ENCODE measurements around the gene WFDC1.

Gene WFDC1

GRCh38 chr16:84359326-84359725 is 64.6 kb downstream of the WFDC1 start:
- Mint-ChIP-seq H3K4me1 (peaks cover 13% of the 10 kb centered on the region), H3K27ac (no peak overlapping the region)

DNA sequence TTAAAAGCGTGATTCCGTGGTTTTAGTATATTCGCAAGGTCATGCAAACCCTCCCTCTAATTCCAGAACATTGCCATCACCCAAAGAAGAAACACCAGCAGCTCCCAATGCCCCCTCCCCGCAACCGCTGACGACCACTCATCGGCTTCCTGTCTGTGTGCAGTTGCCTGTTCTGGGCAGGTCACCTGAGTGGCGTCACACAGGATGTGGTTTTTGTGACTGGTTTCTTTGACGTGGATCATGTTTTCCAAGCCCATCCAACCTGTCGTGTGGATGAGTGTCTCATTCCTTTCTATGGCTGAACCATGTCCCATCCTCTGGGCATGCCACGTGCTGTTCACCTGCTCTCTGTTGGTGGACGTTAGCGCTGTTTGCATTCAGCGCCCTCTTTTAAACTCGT is 65.5 kb downstream of the WFDC1 start:
- H3K36me3 Mint-ChIP-seq, result no peaks in the 10 kb centered on the region
- no peaks in the 10 kb centered on the region for H3K9me3 Mint-ChIP-seq
- H3K4me1 Mint-ChIP-seq, result peaks cover 13% of the 10 kb centered on the region
- ATAC-seq, result no peak
- peaks cover 58% of the 10 kb centered on the region for H3K27me3 Mint-ChIP-seq
- no peak overlapping the region for H3K27ac Mint-ChIP-seq
- H3K4me3 Mint-ChIP-seq, result no peak overlapping the region

More at GRCh38 chr16:84359326-84359725, 64.6 kb downstream of the WFDC1 start:
- H3K36me3 Mint-ChIP-seq, result no peaks in the 10 kb centered on the region
- no peak for ATAC-seq
- H3K27me3 Mint-ChIP-seq, result peaks cover 54% of the 10 kb centered on the region
- no peak overlapping the region for H3K4me3 Mint-ChIP-seq
- no peaks in the 10 kb centered on the region for H3K9me3 Mint-ChIP-seq

- H3K36me3 Mint-ChIP-seq, result no peaks in the 10 kb centered on the region
- H3K4me3 Mint-ChIP-seq, result no peak overlapping the region
- H3K9me3 Mint-ChIP-seq, result no peaks in the 10 kb centered on the region
- H3K27me3 Mint-ChIP-seq, result peaks cover 58% of the 10 kb centered on the region
- no peak for ATAC-seq
- H3K4me1 Mint-ChIP-seq, result peaks cover 13% of the 10 kb centered on the region
- H3K27ac Mint-ChIP-seq, result no peak overlapping the region
Observed at GRCh38 chr16:84360748-84361147, 66.1 kb downstream of the WFDC1 start.

DNA sequence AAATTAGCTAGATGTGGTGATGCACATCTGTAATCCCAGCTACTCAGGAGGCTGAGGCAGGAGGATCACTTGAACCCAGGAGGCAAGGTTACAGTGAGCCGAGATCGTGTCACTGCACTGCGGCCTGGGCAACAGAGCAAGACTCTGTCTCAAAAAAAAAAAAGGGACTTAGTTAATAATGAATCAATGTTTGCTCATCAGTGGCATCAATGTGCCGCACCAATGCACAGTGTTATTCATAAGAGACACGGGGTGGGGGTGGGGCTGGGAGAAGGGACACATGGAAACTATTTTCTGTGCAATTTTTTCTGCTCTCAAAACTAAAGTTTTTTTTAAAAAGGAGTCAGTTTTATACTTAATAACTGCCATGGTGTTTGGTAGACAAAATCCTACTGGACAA is 66.9 kb downstream of the WFDC1 start:
- Mint-ChIP-seq H3K27ac (no peak overlapping the region), H3K9me3 (no peaks in the 10 kb centered on the region), H3K4me3 (no peak overlapping the region), H3K27me3 (peaks cover 62% of the 10 kb centered on the region), H3K36me3 (no peaks in the 10 kb centered on the region), H3K4me1 (peaks cover 13% of the 10 kb centered on the region)
- ATAC-seq, result no peak

GRCh38 chr16:84362471-84362941 is 67.8 kb downstream of the WFDC1 start:
- peaks cover 62% of the 10 kb centered on the region for H3K27me3 Mint-ChIP-seq

DNA sequence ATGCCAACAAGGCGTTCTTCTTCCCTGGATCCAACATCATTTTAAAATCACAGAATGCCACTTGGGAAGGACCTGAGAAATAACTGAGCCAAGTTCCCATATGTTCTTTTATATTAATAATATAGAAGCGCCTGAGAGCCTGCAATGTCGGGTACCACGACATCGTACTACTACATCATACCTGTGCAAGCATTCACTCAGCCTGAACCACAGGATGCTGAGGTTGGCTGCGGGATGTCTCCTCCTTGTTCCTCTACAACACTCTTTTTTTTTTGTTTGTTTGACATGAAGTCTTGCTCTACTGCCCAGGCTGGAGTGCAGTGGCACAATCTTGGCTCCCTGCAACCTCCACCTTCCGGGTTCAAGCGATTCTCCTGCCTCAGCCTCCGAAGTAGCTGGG is 71.5 kb downstream of the WFDC1 start:
- Mint-ChIP-seq H3K9me3 (no peaks in the 10 kb centered on the region), H3K27ac (no peak overlapping the region), H3K27me3 (peaks cover 62% of the 10 kb centered on the region), H3K4me3 (no peak overlapping the region), H3K36me3 (no peaks in the 10 kb centered on the region), H3K4me1 (peaks cover 6% of the 10 kb centered on the region)
- ATAC-seq, result no peak

More at GRCh38 chr16:84362471-84362941, 67.8 kb downstream of the WFDC1 start:
- Mint-ChIP-seq H3K27ac (no peak overlapping the region), H3K9me3 (no peaks in the 10 kb centered on the region), H3K4me1 (peaks cover 19% of the 10 kb centered on the region), H3K4me3 (no peak overlapping the region), H3K36me3 (no peaks in the 10 kb centered on the region)
- no peak for ATAC-seq

GRCh38 chr16:84367297-84367680 is 72.6 kb downstream of the WFDC1 start:
- no peak for ATAC-seq
- H3K4me3 Mint-ChIP-seq, result no peak overlapping the region
- H3K27me3 Mint-ChIP-seq, result peaks cover 73% of the 10 kb centered on the region
- H3K9me3 Mint-ChIP-seq, result no peaks in the 10 kb centered on the region
- H3K27ac Mint-ChIP-seq, result no peak overlapping the region
- no peaks in the 10 kb centered on the region for H3K36me3 Mint-ChIP-seq
- peaks cover 6% of the 10 kb centered on the region for H3K4me1 Mint-ChIP-seq

- no peak overlapping the region for H3K4me3 Mint-ChIP-seq
- H3K36me3 Mint-ChIP-seq, result no peaks in the 10 kb centered on the region
- H3K27ac Mint-ChIP-seq, result no peak overlapping the region
- H3K4me1 Mint-ChIP-seq, result peaks cover 6% of the 10 kb centered on the region
- H3K27me3 Mint-ChIP-seq, result peaks cover 73% of the 10 kb centered on the region
- no peak for ATAC-seq
- H3K9me3 Mint-ChIP-seq, result no peaks in the 10 kb centered on the region
Observed at GRCh38 chr16:84367750-84368307, 73.2 kb downstream of the WFDC1 start.

DNA sequence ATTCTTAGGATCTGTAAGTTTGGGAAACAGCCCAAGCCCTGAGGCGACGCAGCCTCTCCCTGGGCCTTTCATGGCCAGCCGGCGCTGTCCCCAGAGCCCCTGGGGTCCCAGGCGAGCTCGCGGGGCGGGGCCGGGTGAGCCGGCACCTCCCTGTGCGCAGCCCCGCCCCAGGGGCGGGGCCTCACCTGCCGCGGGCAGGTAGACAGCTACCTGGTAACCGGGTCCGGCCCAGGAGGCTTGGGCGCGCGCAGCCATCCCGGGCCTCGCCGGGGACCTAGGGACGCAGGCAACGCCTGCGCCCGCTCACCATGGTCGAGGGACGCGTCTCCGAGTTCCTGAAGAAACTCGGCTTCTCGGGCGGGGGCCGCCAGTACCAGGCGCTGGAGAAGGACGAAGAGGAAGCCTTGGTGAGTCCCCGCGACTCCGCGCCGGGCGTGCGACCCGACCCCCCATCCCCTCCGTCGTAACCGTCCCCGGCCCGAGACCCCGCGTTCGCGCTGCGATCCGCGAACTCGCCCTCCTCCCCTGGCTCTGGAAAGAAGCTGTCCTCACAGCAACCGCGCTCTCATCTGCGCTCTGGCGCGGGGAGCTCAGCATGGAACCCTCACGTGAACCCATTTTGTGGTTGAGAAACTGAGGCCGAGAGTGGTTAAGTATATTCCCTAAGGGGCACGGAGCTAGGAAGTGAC is 73.8 kb downstream of the WFDC1 start, which contains the start of gene ATP2C2:
Gene ATP2C2, plus strand, starts transcription at position 231 of the 689 bp plus-strand sequence. Its CDS starts 78 bp downstream, at position 309.
- Mint-ChIP-seq H3K27me3 (peaks cover 69% of the 10 kb centered on the region), H3K36me3 (no peaks in the 10 kb centered on the region), H3K27ac (no peak within 1 kb of the TSS), H3K4me3 (no peak within 1 kb of the TSS), H3K4me1 (peaks cover 6% of the 10 kb centered on the region), H3K9me3 (no peaks in the 10 kb centered on the region)
- ATAC-seq, result no peak

- H3K27me3 Mint-ChIP-seq, result peaks cover 71% of the 10 kb centered on the region
- H3K27ac Mint-ChIP-seq, result no peak overlapping the region
- ATAC-seq, result no peak
- no peak overlapping the region for H3K4me3 Mint-ChIP-seq
- no peaks in the 10 kb centered on the region for H3K9me3 Mint-ChIP-seq
- H3K36me3 Mint-ChIP-seq, result no peaks in the 10 kb centered on the region
- peaks cover 6% of the 10 kb centered on the region for H3K4me1 Mint-ChIP-seq
Observed at GRCh38 chr16:84369105-84369504, 74.4 kb downstream of the WFDC1 start.

- Mint-ChIP-seq H3K36me3 (no peaks in the 10 kb centered on the region), H3K4me3 (no peak overlapping the region), H3K27ac (no peak overlapping the region), H3K27me3 (peaks cover 69% of the 10 kb centered on the region), H3K4me1 (peaks cover 6% of the 10 kb centered on the region), H3K9me3 (no peaks in the 10 kb centered on the region)
- ATAC-seq, result peak; percentile 52
Observed at GRCh38 chr16:84369938-84370627, 75.4 kb downstream of the WFDC1 start.

- no peaks in the 10 kb centered on the region for H3K9me3 Mint-ChIP-seq
- no peaks in the 10 kb centered on the region for H3K36me3 Mint-ChIP-seq
- ATAC-seq, result no peak
- H3K4me3 Mint-ChIP-seq, result no peak overlapping the region
- peaks cover 78% of the 10 kb centered on the region for H3K27me3 Mint-ChIP-seq
- H3K4me1 Mint-ChIP-seq, result peaks cover 6% of the 10 kb centered on the region
- no peak overlapping the region for H3K27ac Mint-ChIP-seq
Observed at GRCh38 chr16:84370723-84371552, 76.3 kb downstream of the WFDC1 start.

- peaks cover 78% of the 10 kb centered on the region for H3K27me3 Mint-ChIP-seq
Observed at GRCh38 chr16:84371553-84371865, 76.8 kb downstream of the WFDC1 start.

GRCh38 chr16:84373907-84374489 is 79.3 kb downstream of the WFDC1 start:
- peaks cover 58% of the 10 kb centered on the region for H3K27me3 Mint-ChIP-seq
- H3K27ac Mint-ChIP-seq, result no peak overlapping the region
- no peak for ATAC-seq
- H3K9me3 Mint-ChIP-seq, result no peaks in the 10 kb centered on the region
- no peaks in the 10 kb centered on the region for H3K4me1 Mint-ChIP-seq
- H3K36me3 Mint-ChIP-seq, result no peaks in the 10 kb centered on the region
- no peak overlapping the region for H3K4me3 Mint-ChIP-seq

More at GRCh38 chr16:84371553-84371865, 76.8 kb downstream of the WFDC1 start:
- Mint-ChIP-seq H3K4me3 (no peak overlapping the region), H3K4me1 (peaks cover 6% of the 10 kb centered on the region), H3K36me3 (no peaks in the 10 kb centered on the region), H3K27ac (no peak overlapping the region), H3K9me3 (no peaks in the 10 kb centered on the region)
- no peak for ATAC-seq

GRCh38 chr16:84378099-84378498 is 83.4 kb downstream of the WFDC1 start:
- no peak overlapping the region for H3K4me3 Mint-ChIP-seq
- no peak for ATAC-seq
- peaks cover 50% of the 10 kb centered on the region for H3K27me3 Mint-ChIP-seq
- no peak overlapping the region for H3K27ac Mint-ChIP-seq
- no peaks in the 10 kb centered on the region for H3K36me3 Mint-ChIP-seq
- H3K9me3 Mint-ChIP-seq, result peaks cover 3% of the 10 kb centered on the region
- peaks cover 9% of the 10 kb centered on the region for H3K4me1 Mint-ChIP-seq
